HG02610 (cell line): ENCODE results near the gene GSTM3.

Source experiments
- ATAC-seq: cut with Tn5 transposase; IDR thresholded peaks from one replicate; pipeline ENCODE4 v1.9.1; 2021; ENCODE audit warnings: mild to moderate bottlenecking, moderate library complexity; ENCODE audit not compliant: unreplicated experiment

The GSTM3 gene

DNA sequence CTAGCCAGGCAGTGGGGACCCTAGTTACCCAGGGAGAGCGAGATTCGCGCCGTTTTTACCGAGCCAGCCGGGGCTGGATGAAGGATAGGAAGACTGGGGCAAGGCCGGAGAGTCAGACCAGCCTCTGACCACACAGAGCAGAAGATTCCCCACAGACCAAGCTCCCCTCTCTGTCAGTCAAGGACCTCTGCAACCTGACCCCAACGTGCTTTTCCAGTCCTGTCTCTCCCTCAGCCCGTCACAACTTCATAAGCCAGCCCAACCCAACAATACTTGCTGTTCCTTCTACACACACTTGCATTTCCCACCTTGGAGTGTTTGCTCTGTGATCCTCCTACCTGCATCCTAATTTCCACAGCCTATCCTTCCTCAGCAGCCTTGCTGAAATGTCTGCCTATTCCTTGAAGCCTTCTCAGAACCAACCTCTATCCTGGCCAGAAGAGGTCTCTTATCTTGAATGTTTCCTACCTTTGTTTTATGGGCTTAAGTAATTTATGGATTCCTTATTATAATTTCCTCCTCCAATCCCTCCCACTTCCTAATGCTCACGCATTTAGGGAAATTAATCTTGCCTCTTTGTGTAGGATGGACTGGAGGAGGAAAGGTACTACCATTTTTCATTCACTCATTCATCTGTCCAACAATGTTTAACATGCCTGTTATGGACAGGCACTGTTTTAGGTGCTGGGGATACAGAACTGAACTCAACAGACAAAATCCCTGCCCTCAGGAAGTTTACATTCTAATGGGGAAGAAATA lies at the start of gene GSTM3:
Gene GSTM3, minus strand, starts transcription at position 424 of the 759 bp plus-strand sequence. CDS start 751 bp downstream, outside the sequence.
- no peak for ATAC-seq

DNA sequence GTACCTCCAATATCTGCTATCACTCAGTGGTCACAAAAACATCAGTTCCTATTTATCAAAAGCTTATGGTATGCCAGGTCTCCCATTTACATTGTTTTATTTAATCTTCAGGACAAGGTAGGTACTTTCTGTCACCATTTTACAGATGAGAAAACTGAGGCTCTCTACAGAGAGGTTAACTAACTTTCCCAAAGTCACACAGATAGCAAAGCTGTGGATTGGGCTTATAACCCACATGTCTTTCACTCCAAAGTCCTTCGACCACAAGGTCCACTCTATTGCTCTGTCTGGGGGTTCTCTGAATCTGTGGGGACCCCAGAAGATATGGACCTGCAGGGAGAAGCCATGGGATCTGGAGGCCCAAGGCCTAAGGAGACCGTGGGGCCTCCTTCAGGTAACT lies 49.5 kb upstream of the GSTM3 start:
- ATAC-seq = no peak

DNA sequence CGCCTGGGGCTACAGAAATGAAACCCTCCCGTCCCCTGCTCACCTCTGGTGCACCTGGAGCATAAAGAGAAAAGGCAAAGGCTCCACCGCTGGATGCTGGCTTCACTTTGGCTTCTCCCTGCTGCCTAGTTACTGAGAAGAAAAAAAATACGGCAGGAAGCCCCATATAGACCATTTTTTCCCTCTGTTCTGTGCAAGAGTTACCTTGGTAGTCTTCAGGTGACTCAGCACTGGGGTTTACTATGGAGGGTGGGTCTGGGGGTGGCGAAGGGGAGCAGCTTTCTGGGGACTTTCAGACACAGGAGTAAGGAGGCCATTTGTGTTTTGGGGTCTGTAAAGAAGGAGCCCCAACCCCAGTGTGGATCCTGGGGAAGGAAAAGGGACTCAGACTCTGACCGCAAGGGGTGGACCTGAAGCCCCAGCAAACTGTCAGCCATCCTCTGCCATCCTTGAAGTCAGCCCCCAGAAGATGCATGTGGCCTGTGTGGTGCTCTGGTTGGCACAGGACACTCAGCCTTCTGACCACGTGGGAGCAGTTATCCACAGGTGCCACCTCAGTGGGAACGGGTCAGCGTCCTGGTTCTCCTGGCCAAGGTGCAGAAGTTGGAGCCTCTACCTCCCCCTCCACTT lies 48.8 kb upstream of the GSTM3 start:
- no peak for ATAC-seq

DNA sequence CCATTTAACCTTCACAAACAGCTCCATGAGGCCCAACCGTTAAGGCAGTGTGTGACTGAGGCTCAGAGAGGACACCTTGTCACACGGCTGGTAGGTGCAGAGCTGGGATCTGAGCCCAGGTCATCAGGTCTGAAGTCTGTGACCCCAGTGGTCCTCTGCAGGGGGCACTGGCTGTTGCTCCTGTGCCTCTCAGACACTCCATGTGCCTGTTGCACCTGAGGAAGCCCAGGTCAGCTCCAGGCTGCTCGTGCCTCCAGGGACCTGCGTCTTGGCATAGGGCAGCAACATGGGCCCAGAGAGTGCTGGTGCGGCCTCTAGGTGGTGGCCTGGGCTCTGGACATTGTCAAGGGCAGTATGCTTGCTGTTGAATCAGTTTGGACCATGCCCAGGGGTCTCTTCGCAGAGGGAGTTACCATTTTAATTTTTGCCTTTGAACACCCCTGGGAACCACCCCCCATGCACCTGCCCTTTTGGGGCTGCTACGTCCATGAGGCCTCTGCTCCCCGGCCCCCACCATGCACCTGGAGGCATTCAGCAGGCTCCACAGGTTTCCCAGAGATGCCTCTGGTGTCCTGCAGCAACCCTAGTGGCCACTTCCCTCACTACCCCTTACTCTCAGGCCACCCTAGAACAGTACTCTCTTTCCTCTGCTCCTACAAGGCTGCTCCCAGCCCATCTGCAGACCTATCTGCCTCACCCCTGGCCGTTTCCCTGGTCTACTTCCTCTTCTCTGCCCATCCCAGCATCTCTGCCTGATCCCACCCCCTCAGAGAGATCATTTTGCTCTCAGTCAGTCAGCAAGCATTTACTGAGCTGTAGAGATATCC lies 48.1 kb upstream of the GSTM3 start:
- no peak for ATAC-seq

DNA sequence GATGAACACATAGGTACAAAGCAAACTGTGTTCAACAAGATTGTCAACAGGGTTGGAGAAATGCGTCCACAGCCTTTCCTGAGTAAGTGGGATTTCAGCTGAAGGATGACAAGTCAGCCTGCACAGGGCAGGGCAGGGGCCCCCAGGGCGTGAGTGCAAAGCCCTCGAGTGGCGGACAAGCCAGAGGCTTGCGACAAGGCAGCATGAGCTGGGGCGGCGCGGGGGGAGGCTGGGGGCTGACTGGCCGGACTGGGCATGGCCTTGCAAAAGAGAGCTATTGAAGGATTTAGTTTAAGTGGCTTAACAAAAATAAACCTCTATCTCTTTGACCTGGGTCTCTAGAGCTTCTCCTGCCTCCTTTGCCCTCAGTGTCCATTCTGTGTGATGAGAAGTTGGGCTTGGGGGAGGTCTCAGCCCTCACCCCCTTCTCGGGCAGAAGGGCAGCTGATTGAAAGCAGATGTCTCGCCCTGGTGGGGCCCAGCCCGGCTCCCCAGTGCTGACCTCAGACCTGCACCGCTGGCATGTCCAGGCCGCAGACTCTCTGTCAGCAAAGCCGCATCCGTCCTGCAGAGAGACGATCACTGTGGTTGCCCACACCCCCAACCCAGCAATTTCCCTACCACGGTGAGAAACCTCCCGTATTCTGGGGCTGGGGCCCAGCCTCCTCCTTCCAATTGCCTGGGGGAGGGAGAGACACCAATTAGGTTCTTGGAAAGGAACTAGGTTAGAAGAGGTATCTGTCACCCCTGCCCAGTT lies 47.2 kb upstream of the GSTM3 start:
- no peak for ATAC-seq

DNA sequence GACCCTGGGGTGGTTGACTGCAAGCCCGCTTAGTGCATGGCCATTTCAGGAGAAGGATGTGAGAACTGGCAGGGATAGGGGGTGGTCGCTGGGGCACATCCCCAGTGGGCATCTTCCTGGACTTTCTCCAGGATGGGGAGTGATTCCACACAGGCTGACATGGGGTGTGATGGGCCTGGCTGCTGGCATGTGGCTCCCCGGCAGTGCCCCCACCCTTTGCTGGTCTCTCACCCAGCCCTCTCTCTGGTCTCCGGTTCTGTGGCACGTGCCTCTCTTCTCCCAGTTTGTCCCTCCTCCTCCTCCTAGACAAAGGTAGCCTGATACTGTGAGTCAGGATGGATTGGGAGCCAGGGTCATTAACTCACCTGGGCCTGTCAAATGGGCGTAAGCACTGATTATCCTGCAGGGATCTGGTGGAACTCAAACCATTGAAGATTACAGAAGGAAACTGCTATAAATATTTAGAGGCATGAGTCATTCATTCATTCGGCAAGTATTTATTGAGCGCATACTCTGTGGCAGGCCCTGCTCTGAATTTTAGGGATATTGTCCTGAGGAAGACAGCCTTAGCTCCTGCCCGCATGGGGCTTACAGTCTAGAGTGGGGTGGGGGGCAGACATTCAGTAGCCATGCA lies 46.5 kb upstream of the GSTM3 start:
- no peak for ATAC-seq

DNA sequence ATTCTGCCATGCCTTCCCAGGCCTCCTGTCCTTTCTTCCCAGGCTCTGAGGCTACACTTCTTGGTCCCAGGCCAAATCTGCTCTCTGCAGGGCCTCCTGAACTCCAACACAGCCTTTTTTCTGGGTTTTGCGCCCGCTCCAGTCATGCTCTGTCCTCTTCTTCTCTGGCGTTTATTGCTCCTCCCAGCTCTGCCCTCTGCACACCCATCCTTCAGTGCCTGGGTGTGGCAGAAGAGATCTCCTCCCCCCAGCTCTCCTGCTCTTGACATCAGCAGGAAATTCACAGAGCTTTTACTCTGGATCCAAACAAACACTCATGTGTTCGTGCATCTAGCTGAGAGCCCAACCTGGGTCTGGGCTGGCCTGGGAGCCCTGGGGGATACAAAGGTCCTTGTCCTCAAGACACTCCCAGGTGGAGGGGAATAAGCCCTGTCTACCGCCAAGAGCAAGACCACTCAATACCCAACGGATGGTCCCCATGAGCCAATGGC lies 45.7 kb upstream of the GSTM3 start:
- ATAC-seq = no peak

DNA sequence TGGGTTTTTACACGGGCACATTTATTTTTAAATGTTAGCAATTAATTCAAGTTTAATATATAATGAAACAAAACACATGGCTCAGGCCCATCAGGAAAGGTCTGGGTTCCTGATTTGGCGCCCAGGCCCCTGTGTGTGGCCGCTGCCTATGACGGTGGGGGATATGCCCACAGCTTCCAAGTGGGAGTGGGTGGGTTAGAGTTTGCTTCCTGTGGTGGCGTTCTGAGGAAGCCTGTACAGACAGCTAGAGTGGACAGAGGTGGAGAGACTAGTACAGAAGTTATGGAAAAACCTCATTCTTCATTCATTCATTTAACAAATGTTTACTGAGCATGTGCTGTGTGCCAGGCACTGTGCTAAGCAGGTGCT lies 45.3 kb upstream of the GSTM3 start:
- ATAC-seq = no peak

DNA sequence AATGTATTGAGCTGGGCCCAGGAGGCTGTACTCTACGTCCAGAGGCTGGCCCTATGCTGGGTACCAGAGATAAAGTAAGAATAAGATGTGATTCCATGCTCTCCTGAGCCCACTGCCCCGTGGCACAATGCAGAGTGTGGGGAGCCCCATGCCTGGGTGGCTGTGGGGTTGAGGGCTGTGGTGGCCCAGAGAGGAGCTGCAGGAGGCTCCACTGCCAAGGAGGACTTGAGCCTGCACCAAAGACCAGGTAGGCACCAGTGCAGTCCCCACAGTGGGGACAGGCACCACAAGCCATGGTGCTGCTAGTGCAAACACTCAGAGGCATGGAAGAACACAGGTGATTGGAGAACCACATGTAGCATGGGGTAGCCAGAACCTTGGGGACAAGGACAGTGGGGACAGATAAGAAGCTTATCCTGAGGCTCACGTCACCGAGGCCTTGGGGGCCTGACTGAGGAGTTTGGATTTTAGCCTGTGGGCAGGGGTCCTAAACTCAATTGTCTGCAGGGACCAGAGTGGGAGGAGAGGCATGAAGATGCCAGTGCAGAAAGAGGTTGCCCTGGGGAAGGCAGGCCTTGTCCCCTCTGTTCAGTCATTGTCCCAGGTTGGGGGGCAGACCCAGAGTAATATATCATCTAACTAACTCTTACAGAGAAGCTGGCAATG lies 44.7 kb upstream of the GSTM3 start:
- ATAC-seq = no peak

DNA sequence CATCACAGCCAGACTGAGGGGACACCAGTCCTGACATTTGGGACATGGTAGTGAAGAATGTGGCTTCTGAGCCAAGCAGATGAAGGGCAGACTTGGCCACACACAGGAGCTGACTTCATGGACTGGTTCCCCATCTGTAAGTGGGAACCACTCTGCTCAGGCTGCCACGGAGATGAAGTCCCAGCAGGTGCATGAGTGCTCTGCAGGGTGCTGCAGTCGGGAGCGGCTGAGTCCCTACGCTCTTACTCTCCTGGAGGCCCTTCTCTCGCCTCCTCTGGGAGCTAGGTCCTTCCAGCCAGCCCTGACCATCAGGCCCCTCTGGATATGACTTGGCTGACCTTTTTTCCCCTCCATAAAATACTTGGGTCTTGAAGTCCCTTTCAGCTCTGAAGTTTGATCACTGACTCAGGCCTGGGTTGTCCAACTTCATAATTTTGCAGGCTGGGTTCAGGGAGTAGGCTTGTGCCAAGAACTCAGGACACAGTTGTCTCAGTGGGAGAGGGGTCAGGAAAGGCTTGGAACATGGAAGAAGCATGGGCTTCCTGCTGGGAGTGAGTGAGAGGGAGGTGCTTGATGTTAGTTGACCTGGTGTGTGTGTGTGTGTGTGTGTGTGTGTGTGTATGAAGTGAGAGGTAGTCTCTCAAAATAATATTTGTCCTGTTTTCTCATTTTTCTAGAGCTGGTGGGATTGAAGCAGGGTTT lies 43.9 kb upstream of the GSTM3 start:
- no peak for ATAC-seq

DNA sequence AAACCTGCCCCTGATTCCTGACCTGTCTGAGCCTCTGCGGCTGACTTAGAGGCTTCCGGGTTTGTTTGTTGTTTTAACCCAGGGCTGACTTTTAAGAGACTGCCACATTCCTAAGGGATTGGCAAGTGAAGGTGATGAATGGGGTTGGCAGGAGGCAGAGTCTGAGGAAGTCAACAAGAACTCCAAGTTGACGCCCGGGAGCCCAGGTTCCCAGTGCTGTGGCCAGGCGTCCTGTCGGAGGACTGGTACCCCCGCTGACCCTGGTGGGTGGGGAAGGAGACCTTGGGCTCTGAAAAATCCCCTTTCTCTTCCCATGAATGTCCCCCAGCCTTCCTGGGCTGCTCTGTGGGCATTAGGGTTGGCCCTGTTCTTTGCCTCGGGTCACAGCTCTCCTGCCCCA lies 42.6 kb upstream of the GSTM3 start:
- ATAC-seq = no peak

DNA sequence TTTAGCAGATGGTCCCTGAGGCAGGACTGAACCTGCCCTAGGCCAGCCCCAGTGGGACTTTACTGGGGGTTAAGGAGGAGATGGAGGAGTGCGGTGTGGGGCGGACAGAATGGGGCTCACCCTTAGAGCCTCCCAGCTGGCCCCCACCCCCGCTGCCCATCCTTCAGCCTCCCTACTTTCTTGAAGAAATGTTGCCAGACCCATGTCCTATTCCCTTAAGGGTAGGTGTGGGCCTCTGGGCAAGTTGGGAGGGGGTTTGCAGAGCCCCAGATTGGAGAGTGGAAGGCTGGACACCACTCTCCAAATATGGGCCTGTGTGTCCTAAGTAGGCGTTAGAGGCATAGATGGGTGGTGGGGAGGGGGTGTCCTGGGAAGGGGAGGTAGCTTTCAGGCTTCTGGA lies 42.1 kb upstream of the GSTM3 start:
- no peak for ATAC-seq

DNA sequence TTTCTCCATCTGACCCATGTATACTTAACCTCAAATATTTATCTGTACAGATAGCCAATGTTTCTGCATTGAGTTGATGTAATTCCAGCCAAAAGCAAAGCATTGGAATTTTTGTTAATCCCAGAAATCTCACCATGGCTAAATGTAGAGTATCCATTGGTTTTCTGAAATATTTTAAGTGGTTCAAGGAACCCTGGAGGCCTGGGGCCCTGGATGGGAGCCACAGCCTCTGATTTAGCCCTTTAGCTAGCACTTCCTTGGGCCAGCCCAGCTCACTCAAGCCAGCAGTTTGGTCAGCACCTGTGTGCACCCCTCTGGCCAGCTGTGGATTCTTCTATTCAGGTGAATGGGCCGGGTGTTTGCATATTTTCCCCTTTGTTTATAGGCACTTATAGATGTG lies 41.7 kb upstream of the GSTM3 start:
- no peak for ATAC-seq

DNA sequence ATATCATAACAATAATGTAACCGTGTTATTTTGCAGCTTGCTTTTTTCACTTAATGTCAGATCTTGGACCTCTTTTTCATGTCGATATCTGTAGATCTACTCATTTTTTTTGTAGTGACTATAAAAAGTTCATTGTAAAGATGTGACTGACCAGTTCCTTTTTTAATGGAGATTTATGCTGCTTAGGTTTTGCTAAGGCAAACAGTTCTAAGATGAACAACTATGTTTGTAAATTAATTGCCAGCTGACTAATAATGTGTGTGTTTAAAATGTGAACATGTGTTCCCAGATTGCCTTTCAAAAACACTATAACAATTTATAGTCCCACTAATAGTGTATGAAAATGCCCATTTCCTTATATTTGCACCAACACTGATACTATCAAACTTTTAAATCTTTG lies 41.0 kb upstream of the GSTM3 start:
- no peak for ATAC-seq

DNA sequence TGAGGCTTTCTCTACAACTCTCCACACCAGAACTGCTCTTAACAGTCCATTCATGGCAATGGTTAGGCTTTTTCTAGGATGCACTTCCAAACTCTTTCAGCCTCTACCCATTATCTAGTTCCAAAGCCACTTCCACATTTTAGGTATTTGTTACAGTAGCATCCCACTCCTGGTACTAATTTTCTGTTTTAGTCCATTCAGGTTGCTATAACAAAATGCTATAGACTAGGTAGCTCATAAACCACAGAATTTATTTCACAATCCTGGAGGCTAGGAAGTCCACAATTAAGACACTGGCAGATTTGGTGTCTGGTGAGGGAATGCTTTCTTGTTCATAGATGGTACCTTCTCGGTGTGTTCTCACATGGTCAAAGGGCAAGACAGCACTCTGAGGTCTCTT lies 40.1 kb upstream of the GSTM3 start:
- ATAC-seq = no peak

DNA sequence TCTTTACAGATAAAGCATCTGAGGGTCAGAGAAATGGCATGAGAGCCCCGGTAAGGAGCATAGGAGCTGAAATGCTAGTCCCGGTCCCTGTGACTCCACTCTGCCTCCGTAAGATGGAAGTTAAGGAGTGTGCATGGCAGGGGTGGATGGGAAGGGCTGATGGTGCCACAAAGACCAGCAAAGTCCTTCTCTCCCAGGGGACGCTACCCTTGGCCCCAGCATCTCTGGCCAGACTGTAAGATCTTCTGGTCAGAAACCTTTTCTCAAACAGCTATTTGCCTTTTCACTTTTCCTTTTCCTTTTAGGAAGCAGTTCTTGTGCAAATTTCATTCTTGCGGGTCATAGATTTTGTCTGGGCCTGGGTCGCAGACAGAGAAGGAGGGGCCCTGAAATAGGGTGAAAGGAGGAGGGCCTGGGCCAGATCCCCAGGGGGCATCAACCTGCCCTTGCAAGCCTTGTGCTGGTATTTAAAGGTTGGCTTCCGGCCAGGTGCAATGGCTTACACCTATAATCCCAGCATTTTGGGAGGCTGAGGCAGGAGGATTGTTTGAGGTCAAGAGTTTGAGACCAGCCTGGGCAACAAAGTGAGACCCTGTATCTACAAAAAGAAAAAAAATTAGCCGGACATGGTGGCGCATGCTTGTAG lies 37.3 kb upstream of the GSTM3 start:
- no peak for ATAC-seq

DNA sequence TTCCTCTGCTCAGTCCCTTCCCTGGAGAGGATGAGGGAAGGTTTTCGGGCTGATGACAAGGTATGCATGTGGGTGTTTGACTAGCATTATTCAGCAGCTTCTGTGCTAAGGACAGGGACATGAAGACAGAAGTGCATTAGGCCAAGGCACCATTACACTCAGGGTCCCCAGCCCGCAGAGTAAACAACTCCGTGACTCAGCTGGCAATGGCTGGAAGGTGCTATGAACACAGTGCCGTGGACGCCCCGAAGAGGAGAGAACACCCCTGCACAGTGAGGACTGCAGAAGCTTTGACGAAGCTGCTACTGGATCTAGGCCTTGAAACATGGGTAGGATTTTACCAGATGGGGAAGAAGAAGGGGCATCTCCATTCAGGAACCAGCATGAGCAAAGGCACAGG lies 36.6 kb upstream of the GSTM3 start:
- ATAC-seq = no peak

DNA sequence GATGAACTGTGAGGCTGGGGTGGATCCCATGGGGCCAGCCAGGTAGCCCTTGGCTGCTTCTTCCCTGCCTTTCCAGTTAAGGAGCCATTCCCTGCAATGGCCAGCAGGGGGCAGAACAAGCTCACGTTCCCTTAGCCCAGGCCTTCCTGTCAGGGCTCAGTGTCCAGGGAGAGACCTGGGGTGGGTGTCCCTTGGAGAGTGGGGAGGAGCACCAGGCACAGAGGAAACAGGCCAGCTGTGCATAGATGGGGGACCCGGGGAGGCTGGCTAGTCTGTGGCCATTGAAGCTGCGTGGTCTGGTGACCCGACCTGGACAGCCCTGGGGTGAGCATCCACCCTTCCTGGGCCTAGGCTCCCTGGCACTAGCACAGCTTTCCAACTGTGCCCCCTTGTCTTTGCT lies 36.1 kb upstream of the GSTM3 start:
- no peak for ATAC-seq
